Mucosa of stomach (tissue), 1 donor: Measurements from ENCODE around the gene NANS.
A peak's percentile ranks its signal among the peaks of the same experiment; 100 is the strongest.
"Not testable (repeated sequence)": the region's sequence is repeated elsewhere in the genome, so short reads cannot be mapped to it uniquely, and the experiment has no call there.

Source experiments
- H3K27me3 ChIP-seq: one replicate; pipeline ENCODE4 v1.7.0; 2013; ENCODE audit warnings: mild to moderate bottlenecking, low read length; ENCODE audit not compliant: control insufficient read depth, insufficient read depth
- H3K36me3 ChIP-seq: one replicate; pipeline ENCODE4 v1.7.0; 2013; ENCODE audit warnings: low read length; ENCODE audit not compliant: control insufficient read depth, insufficient read depth
- H3K4me1 ChIP-seq: one replicate; pipeline ENCODE4 v1.7.0; 2013; ENCODE audit warnings: mild to moderate bottlenecking, low read length; ENCODE audit not compliant: control insufficient read depth, insufficient read depth
- H3K4me3 ChIP-seq: one replicate; pipeline ENCODE4 v1.7.0; 2013; ENCODE audit warnings: low read length
- H3K9ac ChIP-seq: one replicate; pipeline ENCODE4 v1.7.0; 2013; ENCODE audit warnings: mild to moderate bottlenecking, low read length, moderate library complexity
- H3K9me3 ChIP-seq: one replicate; pipeline ENCODE4 v1.7.0; 2013; ENCODE audit warnings: mild to moderate bottlenecking, low read length, moderate library complexity; ENCODE audit not compliant: control insufficient read depth
- donor health status: Pancreatic carcinoma.

The NANS gene

DNA sequence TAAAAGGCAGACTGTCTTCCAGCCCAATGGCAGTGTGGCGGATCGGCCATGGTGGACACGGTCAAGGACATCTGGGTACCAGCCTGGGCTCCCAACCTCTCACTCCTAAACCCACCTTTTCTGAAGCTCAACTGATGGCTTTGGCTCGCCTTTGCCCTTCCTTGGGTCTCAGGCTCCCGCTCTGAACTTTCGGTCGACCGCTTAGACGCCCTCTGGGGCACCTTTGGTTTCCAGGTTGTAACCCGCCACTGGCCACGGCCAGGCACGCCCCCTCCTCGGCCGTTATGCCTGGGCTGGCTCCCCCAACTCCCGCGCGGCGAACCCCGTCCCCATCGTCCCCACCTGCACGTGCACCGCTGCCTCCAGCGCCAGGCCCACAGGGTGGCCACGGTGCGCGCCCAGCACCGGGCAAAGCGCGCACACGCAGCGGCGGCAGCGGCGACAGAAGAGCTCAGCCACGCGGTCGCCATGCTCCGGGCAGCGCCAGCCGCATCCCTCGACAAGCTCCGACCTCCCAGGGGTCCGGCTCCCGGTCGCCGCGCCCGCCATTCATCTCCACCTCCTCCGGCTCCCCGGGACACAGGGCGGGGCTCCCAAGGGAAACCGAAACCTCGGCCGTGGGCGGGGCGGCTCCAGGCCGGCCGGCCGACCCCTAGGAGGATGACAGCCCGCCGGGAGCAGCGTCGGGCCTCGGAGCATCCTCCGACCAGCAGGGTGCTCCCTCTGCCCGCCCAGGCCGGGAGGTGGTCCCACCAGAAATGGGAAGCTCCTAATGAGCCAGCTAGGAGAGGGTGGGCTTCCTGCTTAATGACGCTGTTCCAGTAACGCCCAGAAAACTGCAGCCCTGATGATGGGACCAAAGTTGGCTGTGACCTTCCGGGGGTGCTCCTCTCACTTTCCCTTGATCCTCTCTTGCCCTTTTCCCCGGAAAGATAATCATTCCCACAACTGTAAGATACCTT, 62.4 kb downstream of the NANS start, which contains the start of gene TRIM14:
TRIM14 (minus strand) TSS at position 583 of the 962 bp plus-strand sequence; CDS start at position 549, 34 bp downstream.
- Histone ChIP-seq H3K27me3 (no peaks in the 10 kb centered on the region), H3K9ac (peak within 1 kb of the TSS; percentile 86), H3K9me3 (no peaks in the 10 kb centered on the region), H3K4me1 (peaks cover 34% of the 10 kb centered on the region), H3K4me3 (peak within 1 kb of the TSS; percentile 79), H3K36me3 (no peaks in the 10 kb centered on the region)

DNA sequence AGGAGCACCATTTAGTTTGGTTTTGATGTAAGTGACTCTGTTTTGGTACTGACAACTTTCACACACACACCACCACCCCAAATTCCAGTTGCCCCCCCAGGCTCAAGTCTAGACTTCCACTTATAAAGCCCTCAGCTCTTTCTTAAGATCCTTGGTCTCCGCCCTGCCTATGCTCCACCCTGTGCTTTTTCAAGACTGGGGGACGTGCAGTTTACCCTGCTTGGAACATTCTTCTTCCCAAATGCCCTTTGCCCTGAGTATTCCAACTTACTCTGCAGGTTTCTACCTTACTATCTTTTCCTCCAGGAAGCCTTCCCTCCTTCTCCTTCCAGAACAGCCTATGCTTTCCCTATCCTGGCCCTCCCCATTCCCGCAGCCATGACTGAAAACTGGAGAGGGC, 63.9 kb downstream of the NANS start:
- H3K27me3 ChIP-seq, result no peaks in the 10 kb centered on the region
- no peak overlapping the region for H3K9ac ChIP-seq
- H3K4me1 ChIP-seq, result peaks cover 34% of the 10 kb centered on the region
- H3K9me3 ChIP-seq, result no peaks in the 10 kb centered on the region
- H3K4me3 ChIP-seq, result no peak overlapping the region
- H3K36me3 ChIP-seq, result peaks cover 9% of the 10 kb centered on the region

DNA sequence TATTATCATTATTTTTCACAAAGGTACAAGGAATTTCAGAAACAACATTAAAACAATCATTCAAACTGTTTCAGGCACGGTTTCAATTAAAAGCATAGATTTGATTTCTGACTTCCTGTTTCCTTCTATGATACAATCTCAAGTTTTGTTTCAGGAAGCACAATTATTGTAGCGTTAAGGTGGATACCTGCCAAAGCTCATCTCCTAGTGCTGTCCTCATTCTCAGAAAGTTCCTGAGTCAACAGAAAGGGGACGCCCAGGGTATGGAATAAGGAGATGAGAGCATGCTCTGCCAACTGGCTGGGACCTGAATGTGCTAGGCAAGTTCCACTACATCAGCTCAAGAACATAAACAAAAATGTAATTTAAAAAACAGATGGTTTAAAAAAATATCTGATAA, 64.5 kb downstream of the NANS start:
- Histone ChIP-seq H3K9me3 (no peaks in the 10 kb centered on the region), H3K9ac (no peak overlapping the region), H3K36me3 (peaks cover 9% of the 10 kb centered on the region), H3K4me1 (peaks cover 34% of the 10 kb centered on the region), H3K27me3 (no peaks in the 10 kb centered on the region), H3K4me3 (no peak overlapping the region)

DNA sequence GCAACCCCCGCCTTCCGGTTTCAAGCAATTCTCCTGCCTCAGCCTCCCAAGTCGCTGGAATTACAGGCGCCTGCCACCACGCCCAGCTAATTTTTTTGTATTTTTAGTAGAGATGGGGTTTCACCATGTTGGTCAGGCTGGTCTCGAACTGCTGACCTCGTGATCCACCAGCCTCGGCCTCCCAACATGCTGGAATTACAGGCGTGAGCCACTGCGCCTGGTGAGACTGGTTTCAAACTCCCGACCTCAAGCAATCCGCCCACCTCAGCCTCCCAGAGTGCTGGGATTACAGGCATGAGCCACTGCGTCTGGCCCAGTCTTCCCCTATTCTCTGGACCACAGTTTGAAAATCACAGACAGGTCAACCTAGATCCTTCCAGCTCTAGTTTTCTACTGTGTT, 67.6 kb downstream of the NANS start:
- H3K4me3 ChIP-seq, result not testable (repeated sequence)

DNA sequence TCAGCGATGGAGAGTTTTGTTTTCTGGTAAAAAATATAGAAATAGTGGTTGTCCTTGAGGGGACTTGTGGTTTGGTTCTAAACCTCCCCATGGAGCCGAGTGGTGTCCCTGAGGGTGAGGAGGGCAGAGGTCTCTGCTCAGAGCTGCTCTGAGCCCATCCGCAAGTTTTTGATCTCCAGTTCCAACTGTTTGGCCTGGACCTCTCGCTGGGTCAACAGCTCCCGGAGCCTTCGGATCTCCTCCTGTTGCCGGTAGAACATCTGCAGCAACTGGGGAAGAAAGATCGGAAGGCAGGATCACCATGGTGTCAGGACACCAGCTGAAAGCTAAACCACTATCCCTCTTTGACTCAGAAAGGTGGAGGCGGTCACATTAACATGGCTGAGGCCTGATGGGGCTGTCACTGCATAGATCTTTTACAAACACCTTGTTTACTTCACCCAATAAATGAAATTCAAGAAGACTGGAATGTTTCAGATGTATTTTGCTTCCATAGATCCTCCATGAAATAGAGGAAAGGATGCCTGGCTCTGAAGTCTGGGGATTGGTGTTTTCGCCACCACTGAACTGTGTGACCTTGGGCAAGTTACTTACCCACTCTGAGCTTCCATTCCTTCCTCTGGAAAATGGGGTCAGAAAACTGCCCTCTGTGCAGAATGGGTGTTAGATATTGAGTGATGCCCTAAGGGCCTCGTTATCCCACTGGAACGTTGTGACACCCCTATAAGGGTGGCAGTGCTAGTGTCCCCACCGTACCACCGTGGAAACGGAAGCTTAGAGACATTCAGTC, 68.3 kb downstream of the NANS start:
- H3K4me1 ChIP-seq, result peaks cover 16% of the 10 kb centered on the region
- H3K9me3 ChIP-seq, result no peaks in the 10 kb centered on the region
- no peak overlapping the region for H3K9ac ChIP-seq
- no peak overlapping the region for H3K4me3 ChIP-seq
- H3K27me3 ChIP-seq, result no peaks in the 10 kb centered on the region
- peaks cover 14% of the 10 kb centered on the region for H3K36me3 ChIP-seq

More for the DNA sequence above, 67.6 kb downstream of the NANS start:
- not testable (repeated sequence) for H3K9me3 ChIP-seq, H3K27me3 ChIP-seq, H3K9ac ChIP-seq
- Histone ChIP-seq H3K4me1 (peaks cover 19% of the 10 kb centered on the region), H3K36me3 (peaks cover 14% of the 10 kb centered on the region)

DNA sequence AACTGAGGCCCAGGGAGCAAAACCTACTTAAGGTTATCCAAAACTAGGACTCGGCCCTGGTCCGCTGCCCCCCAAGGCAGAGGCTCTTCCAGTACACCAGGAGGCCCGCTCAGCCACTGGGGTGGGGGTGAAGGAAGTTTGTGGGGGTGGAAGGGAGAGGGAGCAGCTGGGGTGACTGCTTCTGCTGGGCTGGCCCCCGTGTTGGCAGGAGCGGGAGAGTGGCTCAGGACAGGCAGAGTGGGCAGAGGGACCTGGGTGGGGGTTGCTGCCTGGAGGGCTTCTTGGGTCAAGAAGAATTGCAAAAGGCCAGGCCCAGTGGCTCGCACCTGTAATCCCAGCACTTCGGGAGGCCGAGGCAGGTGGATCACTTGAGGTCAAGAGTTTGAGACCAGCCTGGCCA, 70.7 kb downstream of the NANS start:
- Histone ChIP-seq H3K4me3 (no peak overlapping the region), H3K4me1 (no peaks in the 10 kb centered on the region), H3K36me3 (peaks cover 19% of the 10 kb centered on the region), H3K9me3 (no peaks in the 10 kb centered on the region), H3K9ac (no peak overlapping the region), H3K27me3 (no peaks in the 10 kb centered on the region)

DNA sequence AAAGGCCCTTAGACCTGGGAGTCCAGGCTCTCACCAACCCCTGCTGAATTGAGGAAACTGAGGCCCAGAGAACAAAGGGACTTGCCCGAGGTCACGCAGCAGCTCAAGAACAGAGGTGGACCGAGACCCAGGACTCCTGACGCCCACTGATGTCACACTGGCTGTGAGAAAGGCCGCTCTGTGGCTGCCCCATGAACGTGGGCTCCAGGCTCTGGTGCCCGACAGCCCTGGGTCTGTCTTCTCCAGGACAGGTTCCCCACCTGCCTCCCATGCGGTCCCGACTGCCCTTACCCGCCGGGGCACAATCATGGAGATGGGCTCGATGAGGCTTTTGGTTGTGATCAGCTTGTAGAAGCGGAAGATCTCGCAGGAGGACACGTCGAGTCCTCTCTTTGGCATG, 71.8 kb downstream of the NANS start:
- Histone ChIP-seq H3K4me1 (no peaks in the 10 kb centered on the region), H3K36me3 (peaks cover 19% of the 10 kb centered on the region), H3K4me3 (no peak overlapping the region)

DNA sequence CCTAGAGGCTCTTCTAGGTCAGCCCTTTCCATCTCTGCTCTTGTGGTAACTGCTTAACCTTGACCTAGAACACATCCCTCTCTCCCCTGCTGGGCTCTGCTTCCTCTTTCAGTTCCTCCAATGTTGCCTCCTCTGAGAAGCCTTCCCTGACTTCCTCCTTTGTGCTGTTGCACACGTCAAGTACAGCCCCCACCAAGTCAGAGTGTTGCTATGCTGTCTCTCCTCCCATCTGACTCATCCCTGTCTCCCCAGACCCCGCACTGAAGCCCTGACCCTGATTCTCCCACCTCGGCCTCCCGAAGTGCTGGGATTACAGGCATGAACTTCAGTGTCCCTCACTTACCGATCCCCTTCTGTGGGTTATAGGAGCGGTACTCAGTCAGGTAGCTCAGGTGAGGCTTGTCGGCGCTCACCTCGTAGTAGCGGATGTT, 72.9 kb downstream of the NANS start:
- Histone ChIP-seq H3K36me3 (peaks cover 25% of the 10 kb centered on the region), H3K4me3 (no peak overlapping the region)

More for the DNA sequence above, 71.8 kb downstream of the NANS start:
- no peaks in the 10 kb centered on the region for H3K9me3 ChIP-seq
- no peak overlapping the region for H3K9ac ChIP-seq
- H3K27me3 ChIP-seq, result no peaks in the 10 kb centered on the region

DNA sequence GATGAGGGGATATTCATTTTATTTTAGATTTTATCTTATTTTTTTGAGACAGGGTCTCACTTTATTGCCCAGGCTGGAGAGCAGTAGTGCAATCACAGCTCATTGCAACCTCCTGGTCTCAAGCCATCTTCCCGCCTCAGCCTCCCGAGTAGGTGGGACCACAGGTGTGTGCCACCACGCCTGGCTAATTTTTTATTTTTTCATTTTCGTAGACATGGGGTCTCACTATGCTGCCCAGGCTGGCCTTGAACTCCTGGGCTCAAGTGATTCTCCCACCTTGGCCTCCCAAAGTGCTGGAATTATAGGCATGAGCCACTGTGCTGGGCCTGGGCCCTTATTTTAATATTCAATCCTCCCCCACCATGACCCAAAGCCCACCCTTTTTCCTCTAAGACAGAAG, 73.5 kb downstream of the NANS start:
- not testable (repeated sequence) for H3K9ac ChIP-seq, H3K4me1 ChIP-seq, H3K27me3 ChIP-seq, H3K9me3 ChIP-seq, H3K4me3 ChIP-seq
- H3K36me3 ChIP-seq, result peaks cover 24% of the 10 kb centered on the region

More for the DNA sequence above, 72.9 kb downstream of the NANS start:
- Histone ChIP-seq H3K27me3 (no peaks in the 10 kb centered on the region), H3K9me3 (no peaks in the 10 kb centered on the region), H3K9ac (no peak overlapping the region), H3K4me1 (no peaks in the 10 kb centered on the region)

DNA sequence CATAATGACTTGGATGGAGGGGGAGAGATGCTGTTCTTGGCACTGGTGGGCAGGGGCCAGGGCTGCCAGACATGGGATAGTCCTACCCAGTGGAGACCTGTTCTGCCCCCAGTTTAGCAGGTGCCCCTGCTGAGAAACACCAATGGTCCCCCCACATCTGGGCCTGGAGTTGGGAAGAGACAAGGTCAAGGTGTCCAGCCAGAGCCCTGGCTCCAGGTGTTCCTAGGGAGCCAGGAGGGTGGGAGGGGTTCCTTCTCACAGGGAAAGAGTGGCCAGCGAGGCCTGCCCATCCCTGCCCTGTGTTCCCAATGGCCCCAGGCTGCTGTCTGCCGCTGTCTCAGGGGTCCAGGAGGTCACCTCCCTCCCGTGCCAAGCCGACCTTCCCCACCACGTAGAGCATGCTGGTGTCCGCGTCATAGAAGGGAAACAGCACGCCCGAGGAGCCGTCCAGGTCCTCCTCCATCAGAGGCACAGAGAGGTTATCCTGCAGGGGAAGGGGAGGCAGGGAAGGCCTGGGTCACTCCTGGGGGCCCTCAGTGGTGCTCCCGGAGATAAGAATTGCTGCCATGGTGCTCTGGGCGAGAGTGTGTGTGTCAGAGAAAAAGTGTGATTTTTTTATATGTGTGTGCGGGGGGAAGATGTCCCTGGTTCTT, 74.2 kb downstream of the NANS start:
- Histone ChIP-seq H3K4me1 (peaks cover 4% of the 10 kb centered on the region), H3K4me3 (no peak overlapping the region), H3K36me3 (peaks cover 20% of the 10 kb centered on the region), H3K9ac (no peak overlapping the region), H3K9me3 (no peaks in the 10 kb centered on the region), H3K27me3 (no peaks in the 10 kb centered on the region)

DNA sequence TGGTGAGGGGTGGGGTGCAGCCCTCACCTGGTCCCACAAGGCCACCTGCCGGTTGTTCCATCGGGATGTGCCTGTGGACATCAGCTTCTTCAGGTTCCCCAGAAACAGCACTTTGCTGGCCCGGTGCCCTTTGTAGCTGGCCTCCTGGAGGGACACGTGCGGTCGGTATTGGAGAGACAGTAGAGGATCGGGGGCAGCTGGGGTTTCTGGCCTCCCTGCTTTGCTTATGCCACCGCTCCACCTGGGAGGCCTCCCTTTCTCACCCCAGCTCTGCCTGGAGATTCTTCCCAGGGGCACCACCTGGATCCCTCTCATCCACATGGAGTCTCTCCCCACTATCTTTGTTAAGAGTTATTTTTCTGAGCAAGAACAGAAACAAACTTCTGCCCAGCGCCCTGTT, 75.6 kb downstream of the NANS start:
- H3K4me1 ChIP-seq, result peaks cover 6% of the 10 kb centered on the region
- H3K9me3 ChIP-seq, result no peaks in the 10 kb centered on the region
- peaks cover 22% of the 10 kb centered on the region for H3K36me3 ChIP-seq
- no peak overlapping the region for H3K4me3 ChIP-seq
- no peak overlapping the region for H3K9ac ChIP-seq
- H3K27me3 ChIP-seq, result no peaks in the 10 kb centered on the region
